Skin of body (tissue), 2 donors: ENCODE results near the gene B4GALT4. TPM values are rescaled to one million over a fixed set of nuclear protein-coding genes. Genes with fewer than 3 reads are reported as not detected.
"Not testable (repeated sequence)": the region's sequence is repeated elsewhere in the genome, so short reads cannot be mapped to it uniquely, and the experiment has no call there.

ENCODE experiments used
- DNase-seq: peaks from one replicate; lab custom pipeline; 2025; lab: John Stamatoyannopoulos, UW
- total RNA-seq: library from RNA; depleted of rRNA; stranded (reverse); fragments of >200 nt; gene quantifications from one replicate; pipeline ENCODE4 v1.2.3, GENCODE V29; 2014

The B4GALT4 gene
- total RNA-seq = 16.6 TPM

GRCh38 chr3:119240591-119241434, at the start of gene B4GALT4:
TSS of gene B4GALT4 (minus strand) at chr3:119240878. CDS start at chr3:119230099, 10,779 bp downstream.
- DNase-seq = peak; percentile 75

DNA sequence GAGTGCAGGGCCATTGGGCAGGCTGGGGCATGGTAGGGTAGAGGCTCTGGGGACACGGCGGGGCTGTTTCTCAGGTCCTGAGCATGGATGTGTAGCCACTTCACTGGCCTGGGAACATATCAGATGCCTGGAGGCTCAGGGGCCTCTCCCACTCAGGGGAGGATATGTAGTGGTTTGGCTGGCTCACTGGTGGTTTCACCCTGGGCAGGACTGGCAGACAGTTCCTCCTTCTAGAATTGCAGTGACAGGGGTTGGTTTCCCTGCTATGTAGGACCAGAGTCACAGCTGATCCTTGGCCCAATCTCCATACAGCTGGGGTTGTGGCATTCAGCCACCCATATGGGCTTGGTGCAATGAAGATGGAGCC, 48.7 kb upstream of the B4GALT4 start:
- no peak for DNase-seq

- DNase-seq = no peak
Measured at GRCh38 chr3:119288669-119289403, 48.2 kb upstream of the B4GALT4 start.

DNA sequence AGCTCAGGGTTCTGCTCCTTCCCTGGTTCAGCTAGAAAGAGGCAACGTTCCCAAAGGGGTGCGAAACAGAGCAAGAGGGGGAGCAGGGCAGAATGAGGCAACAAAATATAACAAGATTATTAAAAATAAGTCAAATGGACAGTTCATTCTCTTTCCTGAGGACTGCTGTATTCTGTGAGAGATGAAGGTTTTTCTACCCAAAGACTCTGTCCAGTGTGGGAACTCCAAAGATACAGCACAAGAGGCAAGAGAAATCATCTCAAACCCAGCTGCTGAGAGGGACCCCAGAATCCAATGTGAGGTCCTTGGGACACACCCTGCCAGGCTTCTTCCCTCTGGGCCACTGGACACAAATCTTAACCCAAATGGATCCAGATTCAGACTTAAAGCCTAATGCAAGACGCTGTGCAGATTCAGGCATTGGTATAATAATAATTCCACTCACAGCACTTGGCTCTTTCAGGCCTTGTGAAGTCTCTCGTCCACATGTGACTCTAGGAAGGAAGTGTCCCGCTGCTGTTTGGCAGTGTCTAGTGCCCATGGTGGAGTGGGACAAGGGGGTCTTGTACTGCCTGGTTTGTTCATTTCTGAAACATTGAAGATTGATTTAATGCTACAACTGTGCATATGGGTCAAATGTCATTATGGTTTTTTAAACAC, 39.0 kb upstream of the B4GALT4 start:
- DNase-seq = no peak

GRCh38 chr3:119279101-119279554, 38.5 kb upstream of the B4GALT4 start:
- DNase-seq = peak; percentile 15

DNA sequence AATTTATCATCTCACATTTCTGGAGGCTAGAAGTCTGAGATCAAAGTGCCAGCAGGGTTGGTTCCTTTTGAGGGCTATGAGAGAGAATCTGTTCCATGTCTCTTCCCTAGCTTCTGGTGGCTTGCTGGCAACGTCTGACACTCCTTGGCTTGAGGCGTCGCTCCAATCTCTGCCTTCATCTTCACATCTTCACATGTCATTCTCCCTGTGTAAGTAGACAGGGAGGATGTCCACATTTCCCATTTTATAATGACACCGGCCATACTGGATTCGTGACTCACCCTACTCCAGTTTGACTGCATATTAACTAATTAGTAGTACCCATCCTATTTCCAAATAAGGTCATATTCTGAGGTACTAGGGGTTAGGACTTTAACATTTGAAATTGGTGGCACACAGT, 36.0 kb upstream of the B4GALT4 start:
- no peak for DNase-seq

DNA sequence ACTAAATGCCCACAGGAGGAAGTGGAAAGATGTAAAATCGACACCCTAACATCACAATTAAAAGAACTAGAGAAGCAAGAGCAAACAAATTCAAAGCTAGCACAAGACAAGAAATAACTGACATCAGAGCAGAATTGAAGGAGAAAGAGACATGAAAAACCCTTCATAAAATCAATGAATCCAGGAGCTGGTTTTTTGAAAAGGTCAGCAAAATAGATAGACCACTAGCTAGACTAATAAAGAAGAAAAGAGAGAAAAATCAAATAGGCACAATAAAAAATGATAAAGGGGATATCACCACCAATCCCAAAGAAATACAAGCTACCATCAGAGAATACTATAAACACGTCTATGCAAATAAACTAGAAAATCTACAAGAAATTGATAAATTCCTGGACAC, 29.5 kb upstream of the B4GALT4 start:
- not testable (repeated sequence) for DNase-seq

DNA sequence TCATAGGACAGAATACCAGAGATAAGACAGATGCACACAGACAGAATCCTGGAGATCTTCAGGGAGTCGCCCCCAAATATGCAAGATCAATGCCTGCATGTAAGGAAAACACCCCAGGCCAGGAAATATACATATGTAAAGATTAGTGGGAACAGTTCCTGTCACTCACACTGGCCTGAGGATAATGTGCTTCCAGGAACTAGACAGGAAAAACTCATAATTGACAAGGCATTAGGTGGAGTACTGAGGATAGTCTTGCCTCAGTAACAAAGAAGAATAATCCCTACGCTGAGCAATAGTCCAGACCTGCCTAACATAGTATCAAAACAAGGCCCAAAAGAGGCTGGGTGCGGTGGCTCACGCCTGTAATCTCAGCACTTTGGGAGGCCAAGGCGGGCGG, 20.4 kb upstream of the B4GALT4 start:
- no peak for DNase-seq

DNA sequence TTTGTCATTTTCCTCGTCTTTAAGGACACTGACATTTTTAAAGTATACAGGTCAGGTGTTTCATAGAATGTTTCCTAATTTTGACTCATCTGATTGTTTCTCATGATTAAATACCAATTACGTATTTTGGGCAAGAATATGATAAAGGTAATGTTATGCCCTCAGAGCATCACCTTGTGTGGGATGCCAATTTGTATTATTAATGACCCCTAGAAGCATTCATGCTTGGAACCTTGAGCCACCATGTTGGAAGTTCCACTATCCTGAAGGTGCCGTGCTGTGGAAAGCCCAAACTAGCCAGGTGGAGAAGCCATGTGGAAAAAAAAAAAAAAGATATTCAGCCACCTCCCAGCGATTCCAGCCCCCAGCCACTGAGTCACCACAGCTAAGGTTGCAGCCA, 19.1 kb upstream of the B4GALT4 start:
- DNase-seq = no peak

DNA sequence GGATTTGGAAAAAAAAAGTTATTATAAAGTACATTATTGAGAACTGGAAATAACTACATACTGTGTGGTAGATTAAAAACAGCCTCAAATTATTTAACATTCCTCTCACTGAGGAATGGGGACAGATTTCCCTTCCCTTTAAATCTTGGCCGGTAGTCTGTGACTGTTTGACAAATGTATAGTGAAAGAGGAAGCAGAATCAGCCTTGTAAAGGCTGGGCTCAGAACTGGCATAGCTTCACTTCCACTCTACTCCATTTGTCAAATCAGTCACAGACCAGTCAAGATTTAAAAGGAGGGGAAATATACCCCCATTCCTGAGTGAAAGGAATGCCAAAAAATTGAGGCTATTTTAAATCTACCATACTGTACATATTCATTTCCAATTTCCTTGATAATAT, 18.2 kb upstream of the B4GALT4 start:
- DNase-seq = peak; percentile 13

DNA sequence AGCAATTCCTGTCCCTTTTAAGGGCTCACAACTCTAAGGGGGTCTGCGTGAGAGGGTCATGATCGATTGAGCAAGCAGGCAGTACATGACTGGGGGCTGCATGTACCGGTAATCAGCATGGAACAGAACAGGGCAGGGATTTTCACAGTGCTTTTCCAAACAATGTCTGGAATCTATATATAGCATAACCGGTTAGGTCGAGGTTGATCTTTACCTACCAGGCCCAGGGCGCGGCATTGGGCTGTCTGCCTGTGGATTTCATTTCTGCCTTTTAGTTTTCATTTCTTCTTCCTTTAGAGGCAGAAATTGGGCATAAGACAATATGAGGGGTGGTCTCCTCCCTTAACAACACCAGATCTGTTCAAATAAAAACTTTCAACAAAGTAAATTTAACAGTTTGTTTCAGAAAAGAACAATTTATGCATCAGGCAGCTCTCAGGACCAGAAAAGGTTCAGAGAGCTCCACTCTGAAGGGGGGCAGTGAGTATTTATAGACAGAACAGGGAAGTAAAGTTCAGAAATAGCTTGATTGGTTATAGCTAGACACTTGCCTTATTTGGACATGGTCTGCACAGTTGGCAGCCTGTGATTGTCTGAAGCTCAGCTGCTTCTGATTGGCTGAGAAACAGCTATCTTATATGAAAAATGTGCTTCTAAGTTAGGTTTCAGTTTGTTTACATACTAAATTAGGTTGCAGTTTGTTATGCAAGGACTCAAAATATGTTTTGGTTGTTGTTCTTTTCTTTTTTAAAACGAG, 17.2 kb upstream of the B4GALT4 start:
- DNase-seq = peak; percentile 36

GRCh38 chr3:119257111-119257510, 16.4 kb upstream of the B4GALT4 start:
- DNase-seq = no peak

GRCh38 chr3:119255214-119255613, 14.5 kb upstream of the B4GALT4 start:
- DNase-seq = no peak

- no peak for DNase-seq
Measured at GRCh38 chr3:119245778-119246177, 5.1 kb upstream of the B4GALT4 start.

DNA sequence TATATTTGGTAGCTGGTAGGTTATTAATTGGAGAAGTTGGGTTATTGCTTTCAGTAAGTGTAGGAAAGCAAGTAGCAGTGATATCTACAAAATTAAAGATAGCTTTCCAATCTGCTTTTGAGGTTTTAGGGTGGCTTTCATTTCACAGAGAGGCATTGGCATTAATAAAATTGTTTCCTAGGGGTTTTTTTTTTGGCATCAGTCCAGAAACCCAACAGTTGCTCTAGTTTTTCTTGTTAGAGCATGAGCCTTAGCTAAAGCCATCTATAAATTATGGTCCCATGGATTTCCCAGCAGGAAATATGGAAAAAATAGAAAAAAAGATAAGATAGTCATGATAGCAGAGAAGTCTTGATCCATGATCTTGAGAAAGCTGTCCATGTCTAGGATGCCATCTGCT, 3.0 kb upstream of the B4GALT4 start:
- no peak for DNase-seq

- DNase-seq = not testable (repeated sequence)
Measured at GRCh38 chr3:119243058-119243529, 2.4 kb upstream of the B4GALT4 start.

GRCh38 chr3:119242387-119243057, 1.8 kb upstream of the B4GALT4 start:
- DNase-seq = not testable (repeated sequence)

DNA sequence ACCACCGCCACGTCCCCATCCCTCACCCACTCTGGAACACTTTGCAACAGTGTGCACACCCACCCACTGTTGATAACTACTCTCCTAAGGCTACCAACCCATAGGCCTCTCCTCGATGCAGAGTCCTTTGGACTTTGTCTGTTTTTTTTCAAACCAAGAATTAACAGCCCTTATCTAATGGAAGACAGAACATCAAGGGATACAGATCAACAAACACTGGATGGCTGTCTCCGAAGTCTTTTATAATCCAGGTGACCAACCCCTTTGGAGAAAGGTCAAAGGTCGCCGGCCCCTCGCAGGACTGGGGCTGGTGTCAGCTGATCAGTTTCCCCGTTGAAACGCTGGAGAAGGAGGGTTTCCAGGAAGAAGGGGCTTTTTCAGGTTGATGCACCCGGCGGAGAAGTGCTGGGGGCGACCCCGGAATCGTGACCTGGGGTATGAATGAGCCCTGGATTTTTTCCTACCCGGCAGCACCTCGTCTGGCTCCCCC, 532 bp downstream of the B4GALT4 start:
- no peak for DNase-seq

DNA sequence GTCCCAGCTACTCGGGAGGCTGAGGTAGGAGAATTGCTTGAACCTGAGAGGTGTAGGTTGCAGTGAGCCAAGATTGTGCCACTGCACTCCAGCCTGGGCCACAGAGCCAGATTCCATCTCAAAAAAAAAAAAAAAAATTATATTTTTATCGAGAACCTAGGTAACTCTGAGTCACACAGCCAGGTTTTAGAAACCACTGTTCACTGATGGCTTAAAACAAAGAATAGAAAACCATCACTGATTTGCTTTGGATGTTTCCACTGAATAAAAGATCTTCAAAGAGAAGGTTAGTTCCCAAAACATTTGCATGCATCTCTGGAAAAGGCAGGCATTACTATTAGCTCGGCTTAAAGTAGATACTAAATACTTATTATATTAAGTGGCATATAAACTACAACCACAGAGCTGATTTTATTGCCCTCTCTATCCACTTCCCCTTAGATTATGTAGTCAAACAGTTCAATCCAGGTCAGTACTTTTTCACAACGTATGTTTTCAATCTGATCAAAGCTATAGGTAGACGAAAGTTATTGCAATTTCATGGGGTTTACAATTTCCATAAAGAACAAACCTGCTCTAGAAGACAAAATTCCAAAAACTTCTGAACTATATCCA, 1.4 kb downstream of the B4GALT4 start:
- no peak for DNase-seq

GRCh38 chr3:119238363-119238762, 2.3 kb downstream of the B4GALT4 start:
- no peak for DNase-seq
